Activated T-cell treated with anti-CD3 and anti-CD28 coated beads, Interleukin-2, amount 50 U/mL, for 72 hours (primary cell): ENCODE data around the gene MAGI2. TPM values are rescaled to one million over a fixed set of nuclear protein-coding genes. Genes with fewer than 3 reads are reported as not detected.
"Not testable (repeated sequence)": the region's sequence is repeated elsewhere in the genome, so short reads cannot be mapped to it uniquely, and the experiment has no call there.

Source experiments
- ATAC-seq, 2 donors: fragments of 150-1000 bp; cut with Tn5 transposase; replicated peaks in 1 of 2; 2 replicates each; pipeline ENCODE4 v1.10.0; 2021; ENCODE audit warnings: moderate library complexity in 2 of 2, mild to moderate bottlenecking in 1 of 2
- DNase-seq, 2 donors: peaks; one replicate each; pipeline ENCODE4 v3.0.0; 2021 to 2022; ENCODE audit warnings: mixed read lengths in 1 of 2
- H3K27ac Mint-ChIP-seq: one replicate; pipeline ENCODE4 v1.8.0; 2022; ENCODE audit warnings: mild to moderate bottlenecking, moderate library complexity, mixed read lengths
- H3K27me3 Mint-ChIP-seq: one replicate; pipeline ENCODE4 v1.8.0; 2022; ENCODE audit warnings: low read depth, mixed read lengths
- H3K36me3 Mint-ChIP-seq, 2 donors: one replicate each; pipeline ENCODE4 v1.8.0; 2022; ENCODE audit warnings: mixed read lengths in 2 of 2, mild to moderate bottlenecking in 1 of 2; ENCODE audit not compliant: insufficient read depth in 2 of 2
- H3K4me1 Mint-ChIP-seq: one replicate; pipeline ENCODE4 v1.8.0; 2022; ENCODE audit warnings: low read depth, mixed read lengths
- H3K4me3 Mint-ChIP-seq, 2 donors: one replicate each; pipeline ENCODE4 v1.8.0; 2022; ENCODE audit warnings: mild to moderate bottlenecking in 2 of 2, mixed read lengths in 2 of 2, moderate library complexity in 2 of 2
- H3K9me3 Mint-ChIP-seq, 2 donors: one replicate each; pipeline ENCODE4 v1.8.0; 2022; ENCODE audit warnings: mixed read lengths in 2 of 2
- total RNA-seq, 2 donors: library from RNA; stranded (reverse); gene quantifications; one replicate each; pipeline ENCODE4 v1.2.3, GENCODE V29; 2022

Gene MAGI2
- total RNA-seq, 2 donors from 2014 or later: 0.31 to 0.44 TPM

GRCh38 chr7:79462390-79462789, 8.9 kb upstream of the MAGI2 start:
- H3K4me3 Mint-ChIP-seq: no peak overlapping the region
- no peaks in the 10 kb centered on the region for H3K4me1 Mint-ChIP-seq
- no peak for ATAC-seq
- no peak overlapping the region for H3K27ac Mint-ChIP-seq
- H3K9me3 Mint-ChIP-seq: no peaks in the 10 kb centered on the region
- H3K36me3 Mint-ChIP-seq: no peaks in the 10 kb centered on the region
- H3K27me3 Mint-ChIP-seq: no peaks in the 10 kb centered on the region
- DNase-seq: no peak

GRCh38 chr7:79461660-79462059, 8.2 kb upstream of the MAGI2 start:
- no peak overlapping the region for H3K4me3 Mint-ChIP-seq
- no peaks in the 10 kb centered on the region for H3K4me1 Mint-ChIP-seq
- ATAC-seq (peak in 1 of 2 donors; percentile 38), DNase-seq (no peak)
- no peak overlapping the region for H3K27ac Mint-ChIP-seq
- H3K36me3 Mint-ChIP-seq: no peaks in the 10 kb centered on the region
- H3K27me3 Mint-ChIP-seq: no peaks in the 10 kb centered on the region
- no peaks in the 10 kb centered on the region for H3K9me3 Mint-ChIP-seq

DNA sequence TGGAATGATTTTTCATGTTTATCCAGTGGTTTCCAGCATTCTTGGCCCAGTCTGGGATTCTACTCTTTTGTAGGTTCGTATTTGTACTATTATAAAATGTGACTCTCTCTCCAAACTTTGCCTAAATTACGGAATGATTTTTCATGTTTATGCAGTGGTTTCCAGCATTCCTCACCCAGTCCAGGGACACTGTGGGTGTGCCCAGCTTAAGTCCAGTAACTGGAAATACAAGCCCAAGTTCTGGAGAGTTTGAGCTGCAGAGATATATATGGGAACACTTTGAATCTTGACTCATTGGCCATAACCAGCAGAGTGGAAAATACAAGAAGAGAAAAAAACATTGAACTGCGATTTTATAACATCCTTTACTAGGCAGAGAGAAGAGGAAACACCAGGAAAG, 5.9 kb upstream of the MAGI2 start:
- H3K27me3 Mint-ChIP-seq: peaks cover 11% of the 10 kb centered on the region
- DNase-seq (no peak), ATAC-seq (no peak)
- no peak overlapping the region for H3K4me3 Mint-ChIP-seq
- no peaks in the 10 kb centered on the region for H3K9me3 Mint-ChIP-seq
- no peak overlapping the region for H3K27ac Mint-ChIP-seq
- peaks cover 4% of the 10 kb centered on the region for H3K4me1 Mint-ChIP-seq
- no peaks in the 10 kb centered on the region for H3K36me3 Mint-ChIP-seq

GRCh38 chr7:79458796-79459195, 5.3 kb upstream of the MAGI2 start:
- no peaks in the 10 kb centered on the region for H3K36me3 Mint-ChIP-seq
- no peak overlapping the region for H3K4me3 Mint-ChIP-seq
- peaks cover 16% of the 10 kb centered on the region for H3K27me3 Mint-ChIP-seq
- ATAC-seq (no peak), DNase-seq (no peak)
- no peaks in the 10 kb centered on the region for H3K9me3 Mint-ChIP-seq
- peaks cover 7% of the 10 kb centered on the region for H3K4me1 Mint-ChIP-seq
- no peak overlapping the region for H3K27ac Mint-ChIP-seq

DNA sequence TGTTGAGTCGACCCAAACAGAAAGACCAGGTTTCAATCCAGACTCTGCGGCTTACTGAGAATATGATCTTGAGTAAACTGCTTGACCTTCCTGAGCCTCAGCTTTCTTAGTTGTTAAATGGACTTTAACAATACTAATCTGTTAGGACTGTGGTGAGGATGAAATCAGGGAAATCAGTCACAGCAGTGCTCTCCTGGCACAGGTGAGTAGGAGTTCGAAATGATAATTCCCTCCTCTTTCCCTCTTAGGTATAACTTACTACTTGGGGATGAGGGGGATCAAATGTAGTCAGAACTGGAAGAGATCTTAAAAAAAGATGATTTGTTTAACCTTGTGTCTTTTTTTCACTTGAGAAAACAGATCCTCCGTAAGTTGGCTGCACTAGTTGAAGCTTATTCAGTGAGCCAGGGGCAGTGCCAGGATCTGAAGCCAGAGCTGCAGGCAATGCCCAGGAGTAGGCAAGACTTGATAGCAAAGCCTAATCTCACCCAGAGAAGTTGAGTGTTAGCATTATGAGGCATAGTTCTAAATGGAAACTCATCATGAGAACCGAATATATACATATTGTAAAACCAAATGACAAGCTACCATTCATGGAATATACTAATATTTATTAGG, 1.8 kb upstream of the MAGI2 start:
- peaks cover 28% of the 10 kb centered on the region for H3K4me1 Mint-ChIP-seq
- H3K27me3 Mint-ChIP-seq: peaks cover 50% of the 10 kb centered on the region
- DNase-seq (no peak), ATAC-seq (no peak)
- H3K27ac Mint-ChIP-seq: no peak overlapping the region
- H3K9me3 Mint-ChIP-seq: peaks cover 0 to 1% of the 10 kb centered on the region in 2 donors
- H3K4me3 Mint-ChIP-seq: no peak overlapping the region
- H3K36me3 Mint-ChIP-seq: peaks cover 0 to 10% of the 10 kb centered on the region in 2 donors

GRCh38 chr7:79454361-79454960, 994 bp upstream of the MAGI2 start:
- Mint-ChIP-seq H3K27ac (no peak overlapping the region), H3K9me3 (peaks cover 0 to 1% of the 10 kb centered on the region in 2 donors), H3K27me3 (peaks cover 50% of the 10 kb centered on the region), H3K36me3 (peaks cover 0 to 10% of the 10 kb centered on the region in 2 donors), H3K4me1 (peaks cover 28% of the 10 kb centered on the region), H3K4me3 (peak overlapping the region; percentile 84 to 88)
- ATAC-seq (no peak), DNase-seq (no peak)

DNA sequence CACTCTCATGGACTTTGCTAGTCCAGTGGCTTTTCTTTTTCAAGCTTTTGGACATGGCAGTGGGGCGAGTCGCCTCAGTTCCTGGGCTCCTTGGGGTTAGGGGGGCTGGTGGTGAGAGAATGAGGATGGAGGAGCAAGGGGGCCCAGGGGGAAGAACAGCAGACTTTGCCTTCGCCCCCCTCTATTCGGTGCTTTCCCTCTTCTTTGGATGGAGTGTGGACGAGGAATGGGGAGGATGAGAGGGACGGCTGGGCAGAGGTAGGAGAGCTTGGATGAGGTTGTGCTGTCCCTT, 255 bp downstream of the MAGI2 start:
- H3K4me3 Mint-ChIP-seq: peak overlapping the region; percentile 84 to 88

GRCh38 chr7:79452495-79453265, 787 bp downstream of the MAGI2 start:
- peak in 1 of 2 donors; percentile 0 for DNase-seq
- Mint-ChIP-seq H3K36me3 (peaks cover 0 to 10% of the 10 kb centered on the region in 2 donors), H3K27ac (peak overlapping the region; percentile 60), H3K9me3 (peaks cover 0 to 1% of the 10 kb centered on the region in 2 donors), H3K4me1 (peaks cover 28% of the 10 kb centered on the region), H3K4me3 (peak overlapping the region; percentile 84 to 88), H3K27me3 (peaks cover 50% of the 10 kb centered on the region)
- peak in 1 of 2 donors; percentile 37 for ATAC-seq

More for the DNA sequence above, 255 bp downstream of the MAGI2 start:
- ATAC-seq (no peak), DNase-seq (no peak)
- Mint-ChIP-seq H3K27me3 (peaks cover 50% of the 10 kb centered on the region), H3K4me1 (peaks cover 28% of the 10 kb centered on the region), H3K9me3 (peaks cover 0 to 1% of the 10 kb centered on the region in 2 donors), H3K27ac (no peak overlapping the region), H3K36me3 (peaks cover 0 to 10% of the 10 kb centered on the region in 2 donors)

- Mint-ChIP-seq H3K4me3 (peak overlapping the region; percentile 84 to 88), H3K27ac (peak overlapping the region; percentile 60), H3K9me3 (peaks cover 0 to 1% of the 10 kb centered on the region in 2 donors), H3K4me1 (peaks cover 28% of the 10 kb centered on the region), H3K36me3 (peaks cover 0 to 10% of the 10 kb centered on the region in 2 donors), H3K27me3 (peaks cover 50% of the 10 kb centered on the region)
- DNase-seq (peak; percentile 49 to 53), ATAC-seq (peak; percentile 85 to 88)
Measured at GRCh38 chr7:79452032-79452494, 1.4 kb downstream of the MAGI2 start.

GRCh38 chr7:79451580-79451979, 1.9 kb downstream of the MAGI2 start:
- Mint-ChIP-seq H3K27me3 (peaks cover 50% of the 10 kb centered on the region), H3K4me1 (peaks cover 28% of the 10 kb centered on the region), H3K4me3 (peak overlapping the region; percentile 84 to 88), H3K36me3 (peaks cover 0 to 10% of the 10 kb centered on the region in 2 donors), H3K9me3 (peaks cover 0 to 1% of the 10 kb centered on the region in 2 donors), H3K27ac (peak overlapping the region; percentile 38)
- ATAC-seq (no peak), DNase-seq (no peak)

DNA sequence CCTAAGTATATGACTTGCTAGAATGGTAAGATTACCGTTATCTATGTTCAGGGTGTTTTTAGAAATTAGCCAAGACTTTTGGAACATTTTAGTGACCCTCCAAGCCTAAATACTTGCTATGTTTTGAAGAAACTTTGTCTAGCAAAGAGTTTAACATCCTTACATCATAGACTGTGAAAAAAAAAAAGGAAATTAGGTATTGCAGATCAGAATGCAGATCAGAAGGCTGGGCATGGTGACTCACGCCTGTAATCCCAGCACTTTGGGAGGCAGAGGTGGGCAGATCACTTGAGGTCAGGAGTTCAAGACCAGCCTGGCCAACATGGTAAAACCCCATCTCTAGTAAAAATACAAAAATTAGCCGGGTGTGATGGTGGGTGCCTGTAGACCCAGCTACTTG, 10.7 kb downstream of the MAGI2 start:
- H3K4me1 Mint-ChIP-seq, H3K9me3 Mint-ChIP-seq, H3K4me3 Mint-ChIP-seq, ATAC-seq, H3K27me3 Mint-ChIP-seq, DNase-seq, H3K27ac Mint-ChIP-seq, H3K36me3 Mint-ChIP-seq: not testable (repeated sequence)

DNA sequence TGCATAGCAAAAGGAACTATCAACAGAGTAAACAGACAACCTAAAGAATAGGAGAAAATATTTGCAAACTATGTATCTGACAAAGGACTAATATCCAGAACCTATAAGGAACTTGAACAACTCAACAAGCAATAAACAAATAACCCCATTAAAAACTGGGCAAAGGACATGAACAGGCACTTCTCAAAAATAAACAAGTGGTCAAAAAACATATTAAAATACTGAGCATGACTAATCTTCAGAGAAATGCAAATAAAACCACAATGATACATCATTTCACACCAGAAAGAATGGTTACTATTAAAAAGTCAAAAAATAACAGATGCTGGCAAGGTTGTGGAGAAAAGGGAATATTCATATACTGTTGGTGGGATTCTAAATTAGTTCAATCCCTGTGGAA, 17.1 kb downstream of the MAGI2 start:
- Mint-ChIP-seq H3K27me3 (peaks cover 6% of the 10 kb centered on the region), H3K36me3 (no peaks in the 10 kb centered on the region), H3K4me3 (no peak overlapping the region), H3K4me1 (no peaks in the 10 kb centered on the region), H3K27ac (no peak overlapping the region), H3K9me3 (peaks cover 0 to 2% of the 10 kb centered on the region in 2 donors)
- ATAC-seq (no peak), DNase-seq (no peak)

DNA sequence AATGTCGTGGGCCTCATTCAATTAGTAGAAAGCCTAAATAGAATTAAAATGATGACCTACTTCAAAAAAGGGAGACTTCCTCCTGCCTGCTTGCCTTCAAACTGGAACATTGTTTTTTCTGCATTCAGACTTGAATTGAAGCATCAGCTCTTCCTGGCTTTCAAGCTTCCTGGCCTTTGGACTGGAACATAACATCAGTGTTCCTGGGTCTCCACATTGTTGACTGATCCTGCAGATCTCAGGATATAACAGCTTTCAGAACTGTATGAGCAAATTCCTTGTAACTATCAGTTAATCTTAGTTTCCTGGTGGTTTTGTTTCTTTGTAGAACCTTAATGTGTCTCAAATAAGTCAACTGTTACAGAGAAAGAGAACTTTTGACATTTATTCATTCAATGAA, 18.6 kb downstream of the MAGI2 start:
- H3K4me3 Mint-ChIP-seq: no peak overlapping the region
- H3K9me3 Mint-ChIP-seq: peaks cover 0 to 2% of the 10 kb centered on the region in 2 donors
- no peaks in the 10 kb centered on the region for H3K36me3 Mint-ChIP-seq
- ATAC-seq: no peak
- peaks cover 6% of the 10 kb centered on the region for H3K27me3 Mint-ChIP-seq
- H3K4me1 Mint-ChIP-seq: no peaks in the 10 kb centered on the region
- no peak overlapping the region for H3K27ac Mint-ChIP-seq
- no peak for DNase-seq
